ENCODE data around the gene RPS19. TPM values are rescaled to one million over a fixed set of nuclear protein-coding genes. Genes with fewer than 3 reads are reported as not detected.

RPS19 gene
- 2,150 and 2,952 TPM in 2 replicates for total RNA-seq

GRCh38 chr19:41859618-41860418, at the start of gene RPS19:
TSS of gene RPS19 (plus strand) at chr19:41860255. CDS start at chr19:41860775, 520 bp downstream.

GRCh38 chr19:41844601-41845000, 15.5 kb upstream of the RPS19 start, which contains the start of gene LYPD4:
TSS of gene LYPD4 (minus strand) at chr19:41844683. CDS start at chr19:41839285, 5,398 bp downstream.

GRCh38 chr19:41845001-41845050, 15.2 kb upstream of the RPS19 start, which contains the start of gene DMRTC2:
TSS of gene DMRTC2 (plus strand) at chr19:41845042. CDS start at chr19:41847429, 2,387 bp downstream.

GRCh38 chr19:41876847-41877832, 17.1 kb downstream of the RPS19 start, which contains the start of gene CD79A:
TSS of gene CD79A (plus strand) at chr19:41877279. CDS start at chr19:41877305, 26 bp downstream.

GRCh38 chr19:41882568-41883462, 22.8 kb downstream of the RPS19 start, which contains the start of gene ARHGEF1:
TSS of gene ARHGEF1 (plus strand) at chr19:41883184. CDS start at chr19:41888083, 4,899 bp downstream.

Other genes with a start within 250 kb of the RPS19 start
- gene CEACAM4, start 233.2 kb upstream of the RPS19 start, total RNA-seq: not detected in 2 replicates
- not detected in 2 replicates for gene CEACAM7, start 172.0 kb upstream of the RPS19 start, total RNA-seq
- not detected in 2 replicates for gene CEACAM5, start 151.6 kb upstream of the RPS19 start, total RNA-seq
- gene CEACAM6, start 104.7 kb upstream of the RPS19 start, total RNA-seq: not detected in 2 replicates
- not detected in 2 replicates for gene CEACAM3, start 63.7 kb upstream of the RPS19 start, total RNA-seq
- not detected in 2 replicates for gene LYPD4, start 15.6 kb upstream of the RPS19 start, total RNA-seq
- gene DMRTC2, start 15.2 kb upstream of the RPS19 start, total RNA-seq: not detected in 2 replicates
- gene CD79A, start 17.0 kb downstream of the RPS19 start, total RNA-seq: 0.25 and 0.33 TPM in 2 replicates
- 49.6 and 64.0 TPM in 2 replicates for gene ARHGEF1, start 22.9 kb downstream of the RPS19 start, total RNA-seq
- gene ERFL, start 68.2 kb downstream of the RPS19 start, total RNA-seq: not detected in 2 replicates
- gene RABAC1, start 99.1 kb downstream of the RPS19 start, total RNA-seq: 231 and 277 TPM in 2 replicates
- gene ATP1A3, start 134.0 kb downstream of the RPS19 start, total RNA-seq: under 0.01 and 0.49 TPM in 2 replicates
- gene GRIK5, start 210.0 kb downstream of the RPS19 start, total RNA-seq: 1.1 and 5.6 TPM in 2 replicates
- gene ZNF574, start 215.9 kb downstream of the RPS19 start, total RNA-seq: 19.9 and 24.0 TPM in 2 replicates

All from mesangial cell (primary cell).